Activated T-cell treated with anti-CD3 and anti-CD28 coated beads, Interleukin-2, amount 50 U/mL, for 4 hours (primary cell): ENCODE results near the gene GON7. TPM values are rescaled to one million over a fixed set of nuclear protein-coding genes. Genes with fewer than 3 reads are reported as not detected.
A peak's percentile ranks its signal among the peaks of the same experiment; 100 is the strongest.
"Not testable (repeated sequence)": the region's sequence is repeated elsewhere in the genome, so short reads cannot be mapped to it uniquely, and the experiment has no call there.

Experiments
- ATAC-seq, 2 donors: fragments of 200-7000 bp; cut with Tn5 transposase; one replicate each; pipeline ENCODE4 v1.10.0; 2021
- DNase-seq: peaks from one replicate; pipeline ENCODE4 v3.0.0-alpha.2; 2020
- H3K27me3 Mint-ChIP-seq: one replicate; pipeline ENCODE4 v1.8.0; 2021; ENCODE audit warnings: low read depth, mixed read lengths
- H3K36me3 Mint-ChIP-seq: one replicate; pipeline ENCODE4 v1.8.0; 2022; ENCODE audit warnings: mixed read lengths; ENCODE audit not compliant: insufficient read depth
- H3K4me1 Mint-ChIP-seq: one replicate; pipeline ENCODE4 v1.8.0; 2021; ENCODE audit warnings: low read depth, mixed read lengths
- H3K4me3 Mint-ChIP-seq: one replicate; pipeline ENCODE4 v1.8.0; 2021; ENCODE audit warnings: mild to moderate bottlenecking, moderate library complexity, mixed read lengths
- H3K9me3 Mint-ChIP-seq: one replicate; pipeline ENCODE4 v1.8.0; 2021; ENCODE audit warnings: mixed read lengths
- total RNA-seq, 3 donors: library from RNA; stranded (reverse); gene quantifications; one replicate each; pipeline ENCODE4 v1.2.1, GENCODE V29; 2021

The GON7 gene, protein sequence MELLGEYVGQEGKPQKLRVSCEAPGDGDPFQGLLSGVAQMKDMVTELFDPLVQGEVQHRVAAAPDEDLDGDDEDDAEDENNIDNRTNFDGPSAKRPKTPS
- total RNA-seq: 10 to 100 TPM; 16.0 to 17.7 (median 16.9) TPM

- no peaks in the 10 kb centered on the region for H3K9me3 Mint-ChIP-seq
- ATAC-seq: peak; percentile 93 to 97
- peaks cover 8% of the 10 kb centered on the region for H3K36me3 Mint-ChIP-seq
- H3K4me1 Mint-ChIP-seq: peaks cover 41% of the 10 kb centered on the region
- no peaks in the 10 kb centered on the region for H3K27me3 Mint-ChIP-seq
- peak; percentile 76 for DNase-seq
- H3K4me3 Mint-ChIP-seq: peak within 1 kb of the TSS; percentile 99
Measured at GRCh38 chr14:93206793-93207467, at the start of gene GON7, which contains the start of gene UBR7. Gene GON7, minus strand, starts transcription at chr14:93207065. Its CDS starts 28 bp downstream, at chr14:93207037. Gene UBR7, plus strand, starts transcription at chr14:93207256. Its CDS starts 36 bp downstream, at chr14:93207292.

GRCh38 chr14:93249128-93249831 is 42.4 kb upstream of the GON7 start:
- no peak for DNase-seq
- H3K9me3 Mint-ChIP-seq: no peaks in the 10 kb centered on the region
- H3K27me3 Mint-ChIP-seq: no peaks in the 10 kb centered on the region
- H3K4me3 Mint-ChIP-seq: no peak overlapping the region
- ATAC-seq: no peak
- H3K4me1 Mint-ChIP-seq: no peaks in the 10 kb centered on the region
- H3K36me3 Mint-ChIP-seq: peaks cover 28% of the 10 kb centered on the region

GRCh38 chr14:93246534-93246933 is 39.7 kb upstream of the GON7 start:
- Mint-ChIP-seq H3K36me3 (peaks cover 39% of the 10 kb centered on the region), H3K4me1 (no peaks in the 10 kb centered on the region), H3K27me3 (no peaks in the 10 kb centered on the region), H3K9me3 (no peaks in the 10 kb centered on the region), H3K4me3 (no peak overlapping the region)
- ATAC-seq (no peak), DNase-seq (no peak)

GRCh38 chr14:93245764-93246420 is 39.0 kb upstream of the GON7 start:
- Mint-ChIP-seq H3K9me3 (no peaks in the 10 kb centered on the region), H3K27me3 (no peaks in the 10 kb centered on the region), H3K4me1 (no peaks in the 10 kb centered on the region), H3K4me3 (no peak overlapping the region), H3K36me3 (peaks cover 39% of the 10 kb centered on the region)
- no peak for DNase-seq
- no peak for ATAC-seq

- H3K27me3 Mint-ChIP-seq: no peaks in the 10 kb centered on the region
- peaks cover 22% of the 10 kb centered on the region for H3K36me3 Mint-ChIP-seq
Measured at GRCh38 chr14:93240678-93241000, 33.8 kb upstream of the GON7 start.

DNA sequence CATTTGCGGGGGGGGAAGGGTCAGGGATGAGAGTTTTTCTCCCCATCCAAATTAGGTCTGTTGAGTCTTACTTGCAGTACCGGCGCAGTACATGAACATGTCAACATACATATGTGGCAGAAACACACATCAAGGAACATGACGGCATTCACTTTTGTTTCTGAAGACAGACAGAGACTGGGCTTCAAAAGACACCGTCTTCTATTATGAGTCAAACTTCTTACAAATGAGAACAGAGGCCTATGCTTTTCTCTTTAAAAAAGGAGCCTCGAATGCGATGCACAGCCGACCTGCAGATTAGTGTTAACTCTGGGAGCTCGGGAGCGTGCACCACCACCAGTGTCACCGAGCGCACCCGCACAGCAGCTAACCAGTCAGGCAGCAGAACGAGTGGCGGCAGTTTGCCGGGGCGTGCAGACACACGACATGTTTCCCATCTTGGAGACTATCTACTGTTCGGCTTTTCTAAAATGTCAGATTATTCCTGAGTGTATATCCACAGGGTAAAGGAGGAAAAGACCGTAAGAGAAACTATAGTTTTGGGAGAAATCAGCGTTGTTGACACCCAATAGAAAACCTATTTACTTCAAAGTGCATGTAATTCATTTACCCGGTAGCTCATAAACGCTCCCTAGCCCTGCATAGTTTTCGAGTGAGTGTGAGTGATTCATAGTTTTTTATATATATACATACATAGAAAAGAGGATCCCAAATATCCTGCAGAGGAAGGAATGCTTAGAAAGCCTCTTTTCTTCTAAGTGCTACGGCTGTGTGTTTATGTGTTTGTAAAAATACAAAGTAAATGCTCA is 33.2 kb upstream of the GON7 start:
- H3K27me3 Mint-ChIP-seq: no peaks in the 10 kb centered on the region
- ATAC-seq (peak; percentile 53 to 70), DNase-seq (no peak)
- H3K4me1 Mint-ChIP-seq: no peaks in the 10 kb centered on the region
- H3K4me3 Mint-ChIP-seq: no peak overlapping the region
- peaks cover 16% of the 10 kb centered on the region for H3K36me3 Mint-ChIP-seq
- no peaks in the 10 kb centered on the region for H3K9me3 Mint-ChIP-seq

More at GRCh38 chr14:93240678-93241000, 33.8 kb upstream of the GON7 start:
- Mint-ChIP-seq H3K4me3 (no peak overlapping the region), H3K9me3 (no peaks in the 10 kb centered on the region), H3K4me1 (no peaks in the 10 kb centered on the region)
- no peak for DNase-seq
- no peak for ATAC-seq

- no peak overlapping the region for H3K4me3 Mint-ChIP-seq
- H3K9me3 Mint-ChIP-seq: no peaks in the 10 kb centered on the region
- H3K4me1 Mint-ChIP-seq: peaks cover 16% of the 10 kb centered on the region
- no peak for ATAC-seq
- H3K36me3 Mint-ChIP-seq: no peaks in the 10 kb centered on the region
- peaks cover 8% of the 10 kb centered on the region for H3K27me3 Mint-ChIP-seq
- no peak for DNase-seq
Measured at GRCh38 chr14:93234798-93235197, 27.9 kb upstream of the GON7 start.

- H3K36me3 Mint-ChIP-seq, H3K27me3 Mint-ChIP-seq, ATAC-seq, DNase-seq, H3K4me3 Mint-ChIP-seq, H3K9me3 Mint-ChIP-seq: not testable (repeated sequence)
- H3K4me1 Mint-ChIP-seq: peaks cover 16% of the 10 kb centered on the region
Measured at GRCh38 chr14:93233078-93233477, 26.2 kb upstream of the GON7 start.

- ATAC-seq (peak in 1 of 2 donors; percentile 20), DNase-seq (no peak)
- H3K4me3 Mint-ChIP-seq: no peak overlapping the region
- H3K9me3 Mint-ChIP-seq: no peaks in the 10 kb centered on the region
- peaks cover 14% of the 10 kb centered on the region for H3K36me3 Mint-ChIP-seq
- H3K4me1 Mint-ChIP-seq: peaks cover 16% of the 10 kb centered on the region
- peaks cover 8% of the 10 kb centered on the region for H3K27me3 Mint-ChIP-seq
Measured at GRCh38 chr14:93232159-93232558, 25.3 kb upstream of the GON7 start.

DNA sequence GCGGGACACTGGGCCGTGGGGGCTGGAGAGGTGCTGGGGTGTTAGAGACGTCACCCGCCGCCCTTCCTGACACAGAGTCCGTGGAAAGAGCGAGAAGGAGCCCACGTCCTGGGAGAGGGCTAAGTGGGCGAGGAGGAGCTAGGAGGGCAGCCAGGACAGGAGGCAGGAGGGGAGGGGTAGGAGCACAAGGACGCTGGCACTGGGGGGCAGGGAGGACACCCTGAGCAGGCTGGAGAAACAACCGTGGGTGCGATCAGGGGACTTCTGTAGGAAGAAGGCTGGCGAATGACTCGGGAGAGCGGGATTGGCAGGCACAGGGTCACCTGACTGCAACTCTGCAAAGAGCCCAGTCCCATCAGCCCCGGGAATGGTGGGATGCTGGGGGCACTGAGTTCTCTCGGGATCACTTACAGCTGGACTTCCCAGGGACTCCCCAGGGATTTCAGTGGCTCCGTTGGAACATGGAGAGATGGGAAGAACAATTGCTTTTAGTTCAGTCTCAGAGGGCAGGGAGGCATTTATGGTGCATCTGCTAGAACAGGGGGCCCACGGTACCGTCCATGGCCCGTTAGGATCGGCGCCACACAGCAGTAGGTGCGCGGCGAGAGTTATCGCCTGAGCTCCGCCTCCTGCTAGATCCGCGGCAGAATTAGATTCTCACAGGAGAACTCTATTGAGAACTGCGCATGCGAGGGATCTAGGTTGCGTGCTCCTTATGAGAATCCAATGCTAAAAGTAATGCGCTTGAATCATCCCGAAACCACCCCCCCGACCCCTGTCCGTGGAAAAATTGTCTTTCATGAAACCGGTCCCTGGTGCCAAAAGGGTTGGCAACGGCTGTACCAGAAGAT is 24.5 kb upstream of the GON7 start:
- DNase-seq (no peak), ATAC-seq (peak in 1 of 2 donors; percentile 63)
- peaks cover 16% of the 10 kb centered on the region for H3K4me1 Mint-ChIP-seq
- H3K4me3 Mint-ChIP-seq: peak overlapping the region; percentile 70
- H3K36me3 Mint-ChIP-seq: peaks cover 19% of the 10 kb centered on the region
- H3K9me3 Mint-ChIP-seq: no peaks in the 10 kb centered on the region
- peaks cover 8% of the 10 kb centered on the region for H3K27me3 Mint-ChIP-seq

GRCh38 chr14:93230539-93230938 is 23.7 kb upstream of the GON7 start:
- H3K27me3 Mint-ChIP-seq: peaks cover 8% of the 10 kb centered on the region
- H3K4me3 Mint-ChIP-seq: peak overlapping the region; percentile 70
- no peaks in the 10 kb centered on the region for H3K9me3 Mint-ChIP-seq
- DNase-seq (no peak), ATAC-seq (no peak)
- H3K36me3 Mint-ChIP-seq: peaks cover 25% of the 10 kb centered on the region
- H3K4me1 Mint-ChIP-seq: peaks cover 16% of the 10 kb centered on the region

DNA sequence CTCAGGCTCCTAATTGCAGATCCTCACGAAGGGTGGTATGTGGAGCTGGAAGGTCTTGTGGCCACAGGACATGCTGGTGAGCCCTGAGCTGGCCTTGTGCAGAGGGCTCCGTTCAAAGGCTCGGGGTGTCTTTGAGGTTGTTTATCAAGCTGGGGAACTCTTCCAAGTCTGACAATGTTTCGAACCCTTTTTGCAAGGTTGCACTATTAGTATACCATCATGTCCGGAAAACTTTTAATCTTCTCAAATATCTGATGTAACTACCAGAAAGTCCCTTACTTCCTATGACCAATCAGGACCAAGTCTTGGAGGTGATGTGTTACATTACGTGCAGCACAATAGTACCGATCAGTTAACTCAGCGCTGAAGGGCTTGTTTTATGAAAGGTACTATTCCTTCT is 21.7 kb upstream of the GON7 start:
- Mint-ChIP-seq H3K36me3 (peaks cover 30% of the 10 kb centered on the region), H3K4me3 (no peak overlapping the region), H3K27me3 (peaks cover 8% of the 10 kb centered on the region)

DNA sequence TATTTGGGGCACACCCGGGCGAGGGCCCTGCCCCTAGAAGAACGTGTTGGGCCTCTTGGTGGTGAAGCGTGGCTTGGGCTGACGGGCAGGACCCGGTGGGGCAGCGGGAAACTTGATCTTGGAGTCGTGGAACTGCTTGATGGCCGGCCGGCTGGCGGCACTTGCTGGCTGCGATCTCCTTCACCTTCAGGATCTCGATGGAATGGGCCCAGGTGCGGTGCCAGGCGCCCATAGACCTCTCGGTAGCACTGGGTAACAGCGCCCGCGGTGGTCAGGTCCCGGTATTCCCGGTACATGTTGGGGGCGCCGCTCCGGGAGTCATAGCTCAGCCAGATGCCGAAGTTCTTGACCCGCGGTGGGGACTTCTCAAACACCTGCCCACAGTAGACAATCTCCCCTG is 16.7 kb upstream of the GON7 start:
- no peak for ATAC-seq
- H3K4me1 Mint-ChIP-seq: no peaks in the 10 kb centered on the region

More for the DNA sequence above, 21.7 kb upstream of the GON7 start:
- Mint-ChIP-seq H3K4me1 (peaks cover 16% of the 10 kb centered on the region), H3K9me3 (no peaks in the 10 kb centered on the region)
- DNase-seq (no peak), ATAC-seq (no peak)

More for the DNA sequence above, 16.7 kb upstream of the GON7 start:
- DNase-seq: no peak
- no peak overlapping the region for H3K4me3 Mint-ChIP-seq
- H3K36me3 Mint-ChIP-seq: peaks cover 43% of the 10 kb centered on the region
- no peaks in the 10 kb centered on the region for H3K9me3 Mint-ChIP-seq
- no peaks in the 10 kb centered on the region for H3K27me3 Mint-ChIP-seq
